AG09319 (cell line): ENCODE results near the gene ARAP1.

Experiments used
- DNase-seq: peaks from one replicate; pipeline ENCODE4 v3.0.0-alpha.2; 2010; ENCODE audit warnings: low read depth; ENCODE audit errors: extremely low read depth
- TF ChIP-seq, protein P1 (sequence below): IDR thresholded peaks from 2 replicates; pipeline ENCODE4 v1.5.1; 2011; ENCODE audit warnings: low read depth, mild to moderate bottlenecking, inconsistent platforms, low read length, moderate library complexity

ARAP1 gene

DNA sequence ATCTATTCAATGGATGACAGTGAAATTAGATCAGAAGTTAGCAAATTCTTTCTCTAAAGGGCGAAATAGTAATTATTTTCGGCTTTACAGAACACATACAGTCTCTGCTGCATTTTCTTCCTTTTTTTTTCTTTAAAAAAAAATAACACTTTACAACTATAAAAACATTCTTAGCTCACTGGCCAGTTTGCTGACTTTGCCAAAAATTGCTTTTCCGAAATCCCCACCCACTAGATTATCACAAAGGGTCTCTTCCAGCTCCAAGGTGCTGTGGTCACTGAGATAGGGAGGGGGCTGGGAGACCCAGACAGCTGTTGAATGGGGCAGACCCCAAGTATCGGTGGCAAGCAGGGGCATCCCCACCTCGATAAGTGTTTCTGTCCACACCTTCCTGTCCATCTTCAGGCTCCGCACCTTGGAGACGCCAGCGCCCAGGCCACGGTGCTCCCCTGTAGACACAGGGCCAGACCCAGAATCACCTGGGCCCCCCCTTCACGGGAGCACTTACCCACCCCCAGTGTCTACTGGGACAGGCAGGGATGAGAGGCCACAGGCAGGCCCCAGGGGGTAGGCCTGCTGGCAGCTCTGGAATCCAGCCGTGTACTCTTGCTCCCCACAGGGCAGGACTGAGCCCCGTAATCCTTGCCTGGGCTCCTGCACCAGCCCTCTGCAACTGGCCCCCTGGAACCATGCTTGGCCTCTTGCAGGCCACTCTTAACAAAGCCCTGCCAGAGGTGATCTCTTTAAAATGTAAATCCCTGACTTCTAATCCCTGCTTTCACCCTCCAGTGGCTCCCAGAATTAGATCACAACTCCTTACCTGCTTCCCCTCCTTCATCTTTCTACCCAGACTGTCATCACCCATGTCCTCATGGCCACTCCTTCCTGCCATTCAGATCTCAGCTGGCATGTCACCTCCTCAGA is 46.5 kb downstream of the ARAP1 start:
- no peak for DNase-seq

DNA sequence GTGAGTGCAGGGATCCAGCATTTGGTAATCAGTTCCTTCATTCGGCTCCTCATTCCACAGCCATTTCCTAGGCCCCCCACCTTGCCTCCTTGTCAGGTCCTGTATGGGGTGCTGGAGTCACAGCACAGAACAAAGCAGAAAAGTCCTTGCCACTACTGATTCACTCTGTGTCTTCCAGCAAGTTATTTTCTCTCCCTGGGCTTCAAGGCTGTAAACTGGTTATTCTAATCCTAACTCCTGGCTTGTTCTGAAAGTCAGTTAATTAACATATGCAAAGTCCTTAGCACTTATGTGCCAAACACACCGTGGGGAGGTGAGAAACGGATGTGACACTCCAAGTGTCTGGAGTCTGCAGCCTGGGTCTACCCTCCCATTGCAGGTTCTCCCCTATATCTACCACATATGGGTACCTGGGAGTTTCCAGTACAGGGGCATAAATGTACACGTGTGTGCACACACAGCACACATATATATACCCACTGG is 47.4 kb downstream of the ARAP1 start:
- no peak for DNase-seq
- TF ChIP-seq, protein P1, sequence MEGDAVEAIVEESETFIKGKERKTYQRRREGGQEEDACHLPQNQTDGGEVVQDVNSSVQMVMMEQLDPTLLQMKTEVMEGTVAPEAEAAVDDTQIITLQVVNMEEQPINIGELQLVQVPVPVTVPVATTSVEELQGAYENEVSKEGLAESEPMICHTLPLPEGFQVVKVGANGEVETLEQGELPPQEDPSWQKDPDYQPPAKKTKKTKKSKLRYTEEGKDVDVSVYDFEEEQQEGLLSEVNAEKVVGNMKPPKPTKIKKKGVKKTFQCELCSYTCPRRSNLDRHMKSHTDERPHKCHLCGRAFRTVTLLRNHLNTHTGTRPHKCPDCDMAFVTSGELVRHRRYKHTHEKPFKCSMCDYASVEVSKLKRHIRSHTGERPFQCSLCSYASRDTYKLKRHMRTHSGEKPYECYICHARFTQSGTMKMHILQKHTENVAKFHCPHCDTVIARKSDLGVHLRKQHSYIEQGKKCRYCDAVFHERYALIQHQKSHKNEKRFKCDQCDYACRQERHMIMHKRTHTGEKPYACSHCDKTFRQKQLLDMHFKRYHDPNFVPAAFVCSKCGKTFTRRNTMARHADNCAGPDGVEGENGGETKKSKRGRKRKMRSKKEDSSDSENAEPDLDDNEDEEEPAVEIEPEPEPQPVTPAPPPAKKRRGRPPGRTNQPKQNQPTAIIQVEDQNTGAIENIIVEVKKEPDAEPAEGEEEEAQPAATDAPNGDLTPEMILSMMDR: no peak

More for the DNA sequence above, 46.5 kb downstream of the ARAP1 start:
- TF ChIP-seq, protein P1: no peak

DNA sequence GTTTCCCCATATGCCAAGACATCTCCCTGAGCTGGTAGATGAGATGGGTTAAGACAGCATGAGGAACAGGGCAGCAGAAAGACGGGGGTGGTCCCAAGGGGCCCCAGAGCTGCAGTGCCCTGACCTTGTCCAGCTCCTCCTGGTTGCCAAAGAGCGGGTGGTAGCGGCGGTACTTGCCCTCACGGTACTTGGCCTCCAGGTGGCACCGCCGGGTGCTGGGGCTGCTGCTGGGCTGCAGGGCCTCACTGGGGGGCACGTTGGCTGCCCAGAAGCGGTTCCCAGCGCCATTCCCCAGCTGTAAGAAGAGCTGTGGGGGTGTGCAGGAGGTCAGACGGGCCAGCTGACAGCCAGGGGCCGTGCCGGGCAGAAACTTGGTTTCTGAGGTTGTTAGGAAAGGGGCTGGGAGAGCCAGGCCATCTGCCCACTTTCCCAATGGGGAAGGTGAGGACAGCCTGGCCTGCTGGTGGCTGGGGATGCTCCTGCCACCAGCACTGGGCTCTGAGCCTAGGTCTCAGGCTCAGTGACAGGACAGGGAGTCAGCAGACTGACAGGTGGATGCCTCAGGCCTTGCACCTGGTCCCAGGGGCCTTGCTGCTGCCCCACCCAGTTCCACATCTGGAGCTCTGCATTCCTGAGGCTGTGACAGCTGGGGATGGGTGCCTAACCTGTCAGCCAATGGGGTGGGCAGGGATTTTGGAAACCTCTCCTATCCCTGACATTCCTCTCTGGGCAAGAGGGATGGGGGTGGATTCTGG is 48.0 kb downstream of the ARAP1 start:
- TF ChIP-seq, protein P1: peak; percentile 26
- no peak for DNase-seq

DNA sequence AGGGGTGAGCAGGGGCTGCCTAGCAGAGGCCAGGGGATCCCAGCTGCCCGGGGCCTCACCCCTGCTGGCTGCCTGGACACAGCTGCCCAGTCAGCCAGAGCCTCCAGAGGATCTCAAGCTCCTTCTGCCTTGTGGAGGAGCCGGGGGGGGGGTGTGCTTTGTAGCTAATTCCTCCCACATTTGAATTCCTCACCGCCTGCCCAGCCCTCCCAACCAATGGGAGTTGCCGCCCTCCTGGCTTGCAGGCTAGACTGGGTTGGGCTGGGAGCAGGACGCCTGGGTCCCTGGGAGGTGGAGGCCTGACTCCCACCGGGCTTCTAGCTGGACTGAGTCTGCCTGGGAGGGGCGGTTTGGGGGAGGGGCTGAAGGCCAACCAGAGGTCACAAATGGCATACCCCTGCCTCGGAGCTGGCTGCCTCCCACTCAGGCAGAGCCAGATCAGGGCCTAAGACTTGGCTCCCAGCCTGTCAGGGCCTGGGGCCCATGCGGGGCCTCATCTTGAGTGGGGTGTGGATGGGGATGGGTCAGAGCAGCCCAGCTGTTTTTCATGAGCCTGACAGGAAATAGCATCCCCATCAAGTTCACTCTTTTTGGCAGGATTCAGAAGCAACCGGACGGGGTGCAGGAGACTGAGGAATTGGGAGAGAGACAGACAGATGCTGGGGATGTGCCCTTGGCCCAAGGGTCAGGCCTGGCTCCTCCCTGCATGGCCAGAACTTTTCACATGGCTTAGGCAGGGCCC is 48.8 kb downstream of the ARAP1 start:
- DNase-seq: peak; percentile 81
- TF ChIP-seq, protein P1: no peak

DNA sequence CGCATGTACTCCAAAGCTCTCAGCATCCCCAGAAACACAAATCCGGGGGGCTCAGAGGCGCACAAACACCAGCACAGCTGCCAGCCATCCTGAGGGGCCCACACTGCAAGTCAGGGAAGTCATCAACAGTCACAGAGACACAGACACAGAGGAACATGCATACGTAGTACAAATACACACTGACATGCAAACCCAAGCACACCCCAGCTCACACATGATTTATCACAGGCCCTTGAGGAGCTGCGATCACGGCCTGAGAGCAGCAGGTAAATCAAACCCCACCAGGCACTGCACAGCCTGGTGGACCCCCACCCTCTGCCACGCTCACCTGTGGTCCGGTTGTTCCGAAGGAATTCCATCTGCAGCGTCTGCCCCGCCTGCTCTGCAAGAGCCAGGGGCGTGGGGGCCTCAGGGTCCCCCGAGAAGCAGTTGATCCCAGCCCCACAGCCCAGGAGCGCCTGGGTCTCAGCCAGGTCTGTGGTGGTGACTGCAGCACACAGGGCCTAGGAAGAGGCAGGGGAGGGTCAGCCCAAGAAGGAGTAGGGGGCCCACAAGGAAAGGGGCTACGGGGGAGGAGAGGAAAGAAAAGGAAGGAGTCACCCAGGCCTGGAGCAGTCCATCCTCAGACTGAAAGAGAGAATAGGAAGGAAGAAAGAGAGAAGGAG is 49.5 kb downstream of the ARAP1 start:
- DNase-seq: no peak
- TF ChIP-seq, protein P1: no peak

DNA sequence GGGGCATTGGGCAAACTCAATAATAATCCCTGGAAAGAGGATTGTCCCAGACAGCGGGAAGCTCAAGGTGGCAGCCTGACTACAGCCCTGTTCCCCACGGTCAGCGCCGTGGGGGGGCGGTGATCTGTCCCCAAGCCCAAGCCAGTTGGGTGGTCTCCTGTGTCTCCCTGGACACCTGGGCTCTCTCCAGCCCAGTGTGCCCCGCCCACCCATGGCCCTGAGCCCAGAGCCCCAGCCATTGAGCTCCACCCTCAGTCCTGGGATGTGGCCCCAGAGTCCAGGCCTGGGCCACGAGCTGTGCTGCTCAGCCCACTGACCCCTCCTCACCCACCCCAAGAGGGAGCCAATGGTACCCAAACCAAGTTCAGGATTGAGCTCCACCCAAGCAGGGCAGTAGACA is 50.1 kb downstream of the ARAP1 start:
- TF ChIP-seq, protein P1: no peak

More for the DNA sequence above, 50.1 kb downstream of the ARAP1 start:
- DNase-seq: no peak
